22Rv1 (cell line): ENCODE results near the gene KLF2.

Source experiments
- ZFX ChIP-seq: fragments of 450-650 bp; IDR thresholded peaks from 2 replicates; pipeline ENCODE4 v1.6.1; 2017; ENCODE audit warnings: antibody characterized with exemption, borderline replicate concordance
- TF ChIP-seq, protein P1 (sequence below): fragments of 450-650 bp; IDR thresholded peaks from 2 replicates; pipeline ENCODE4 v1.5.1; 2017; ENCODE audit warnings: mild to moderate bottlenecking

DNA sequence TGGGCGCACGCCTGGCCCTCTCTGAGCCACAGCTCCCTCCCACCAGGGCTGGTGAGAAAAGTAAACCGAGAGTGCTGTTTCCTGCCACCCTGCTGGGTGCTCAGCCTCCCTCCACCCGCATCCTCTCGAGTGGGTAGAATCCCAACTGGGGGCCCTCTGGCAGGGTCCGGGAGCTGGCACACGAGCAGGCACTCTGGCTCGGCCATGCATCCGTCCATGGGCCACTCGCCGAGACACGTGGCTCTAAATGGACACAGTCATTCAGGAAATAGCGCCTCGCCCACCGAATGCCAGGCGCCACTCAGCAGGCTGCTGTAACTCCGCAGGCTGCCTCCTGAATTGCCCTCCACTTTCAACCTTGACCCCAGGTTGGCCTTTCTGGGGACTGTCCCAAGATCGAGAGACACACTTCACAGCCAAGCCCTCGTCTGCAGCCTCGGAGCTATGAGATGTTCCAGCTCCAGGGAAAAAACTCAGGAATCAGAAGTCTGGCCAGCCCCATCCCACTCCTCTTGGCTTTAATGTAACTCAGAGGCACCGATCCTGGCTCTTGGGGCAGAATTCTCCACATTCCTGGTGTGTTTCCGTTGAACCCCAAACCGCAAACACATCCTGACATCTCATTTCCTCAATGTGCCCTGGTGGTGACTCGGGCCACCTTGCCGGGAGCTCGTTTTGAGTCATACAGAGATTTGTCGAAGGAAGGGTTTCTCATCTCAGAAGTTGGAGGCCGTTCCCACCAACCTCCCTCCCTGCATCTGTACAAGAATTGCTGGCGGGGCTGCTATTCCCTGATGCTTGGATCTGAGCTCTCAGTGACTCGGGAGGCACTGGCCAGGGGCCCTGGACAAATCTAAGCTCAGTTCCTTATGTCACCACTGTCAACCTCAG, 14.1 kb downstream of the KLF2 start:
- TF ChIP-seq, protein P1, sequence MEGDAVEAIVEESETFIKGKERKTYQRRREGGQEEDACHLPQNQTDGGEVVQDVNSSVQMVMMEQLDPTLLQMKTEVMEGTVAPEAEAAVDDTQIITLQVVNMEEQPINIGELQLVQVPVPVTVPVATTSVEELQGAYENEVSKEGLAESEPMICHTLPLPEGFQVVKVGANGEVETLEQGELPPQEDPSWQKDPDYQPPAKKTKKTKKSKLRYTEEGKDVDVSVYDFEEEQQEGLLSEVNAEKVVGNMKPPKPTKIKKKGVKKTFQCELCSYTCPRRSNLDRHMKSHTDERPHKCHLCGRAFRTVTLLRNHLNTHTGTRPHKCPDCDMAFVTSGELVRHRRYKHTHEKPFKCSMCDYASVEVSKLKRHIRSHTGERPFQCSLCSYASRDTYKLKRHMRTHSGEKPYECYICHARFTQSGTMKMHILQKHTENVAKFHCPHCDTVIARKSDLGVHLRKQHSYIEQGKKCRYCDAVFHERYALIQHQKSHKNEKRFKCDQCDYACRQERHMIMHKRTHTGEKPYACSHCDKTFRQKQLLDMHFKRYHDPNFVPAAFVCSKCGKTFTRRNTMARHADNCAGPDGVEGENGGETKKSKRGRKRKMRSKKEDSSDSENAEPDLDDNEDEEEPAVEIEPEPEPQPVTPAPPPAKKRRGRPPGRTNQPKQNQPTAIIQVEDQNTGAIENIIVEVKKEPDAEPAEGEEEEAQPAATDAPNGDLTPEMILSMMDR = no peak
- no peak for TF ChIP-seq ZFX
